Renal cortex interstitium (tissue), 11 donors: ENCODE data around the gene TP73. TPM values are rescaled to one million over a fixed set of nuclear protein-coding genes. Genes with fewer than 3 reads are reported as not detected.

Source experiments
- DNase-seq, 11 donors: peaks; one replicate each; pipeline ENCODE4 v3.0.0-alpha.2; 2013; ENCODE audit warnings: low read depth in 9 of 11, low spot score in 4 of 11; ENCODE audit errors: extremely low read depth in 1 of 11
- polyA plus RNA-seq, 3 donors: library from polyadenylated mRNA; unstranded; fragments of 120-200 nt; gene quantifications; one replicate each; pipeline ENCODE4 v1.2.1, GENCODE V29; 2013; ENCODE audit not compliant: insufficient read length in 3 of 3

TP73 gene
- polyA plus RNA-seq, 3 donors, result 0.37 to 0.73 (median 0.73) TPM

DNA sequence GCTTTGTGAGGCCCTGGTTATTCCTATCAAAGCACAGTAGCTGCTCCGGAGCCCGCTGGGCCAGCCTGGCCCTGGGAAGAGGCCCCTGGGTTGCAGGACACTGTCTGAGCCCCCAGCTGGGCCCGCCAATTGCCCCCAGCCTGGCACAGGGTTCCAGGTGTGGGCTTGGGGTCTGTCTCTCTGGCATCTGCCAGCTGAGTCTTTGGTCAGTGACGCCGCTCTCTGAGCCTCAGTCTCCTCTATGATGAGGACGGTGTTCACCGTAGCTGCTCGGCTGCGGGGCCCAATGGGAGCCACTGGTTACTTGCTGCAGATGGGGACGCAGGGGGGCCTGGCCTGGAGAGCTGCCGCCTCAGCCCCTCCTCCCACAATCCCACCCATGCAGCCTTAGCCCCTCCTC lies 41.0 kb downstream of the TP73 start:
- DNase-seq, result no peak

DNA sequence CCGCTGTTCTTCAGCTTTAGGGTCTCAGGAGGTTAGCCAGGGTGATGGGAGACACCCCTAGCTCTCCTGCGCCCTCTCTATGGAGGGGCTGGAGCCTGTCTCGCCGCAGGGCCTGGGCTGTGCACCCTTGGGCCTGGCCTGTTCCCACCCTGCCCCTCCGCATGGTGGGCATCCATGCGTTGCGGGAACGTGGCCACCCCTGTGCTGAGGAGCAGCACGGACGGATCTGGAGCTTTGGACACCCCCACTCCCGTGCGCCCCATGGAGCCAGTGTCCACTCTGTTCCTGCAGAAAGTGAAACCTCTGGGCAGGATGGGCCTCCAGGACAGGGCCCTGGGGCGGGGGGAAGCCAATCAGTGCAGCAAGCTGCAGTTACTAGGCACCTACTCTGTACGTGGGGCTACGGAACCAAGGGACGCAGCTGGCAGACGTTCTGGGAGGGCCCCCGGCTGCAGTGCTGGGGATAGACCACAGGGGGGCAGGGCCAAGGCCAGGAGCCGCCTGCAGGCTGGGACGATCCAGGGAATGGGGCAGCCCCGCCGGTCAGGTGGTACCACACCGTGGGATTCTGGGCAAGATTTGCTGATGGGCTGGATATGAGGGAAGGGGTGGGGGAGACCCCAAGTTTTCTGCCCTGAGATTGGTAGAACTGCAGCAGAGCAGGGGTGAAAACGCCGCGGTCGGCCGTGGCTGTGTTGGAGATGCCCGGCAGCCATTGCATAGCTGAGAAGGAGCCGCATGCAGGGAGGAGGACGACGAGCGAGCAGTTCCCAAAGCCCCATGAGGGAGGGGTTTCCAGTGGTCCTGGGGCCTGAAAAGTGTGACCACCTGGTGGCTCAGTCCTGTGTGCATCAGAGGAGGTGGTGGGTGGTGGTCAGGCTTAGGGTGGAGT lies 43.3 kb downstream of the TP73 start:
- DNase-seq, result no peak

DNA sequence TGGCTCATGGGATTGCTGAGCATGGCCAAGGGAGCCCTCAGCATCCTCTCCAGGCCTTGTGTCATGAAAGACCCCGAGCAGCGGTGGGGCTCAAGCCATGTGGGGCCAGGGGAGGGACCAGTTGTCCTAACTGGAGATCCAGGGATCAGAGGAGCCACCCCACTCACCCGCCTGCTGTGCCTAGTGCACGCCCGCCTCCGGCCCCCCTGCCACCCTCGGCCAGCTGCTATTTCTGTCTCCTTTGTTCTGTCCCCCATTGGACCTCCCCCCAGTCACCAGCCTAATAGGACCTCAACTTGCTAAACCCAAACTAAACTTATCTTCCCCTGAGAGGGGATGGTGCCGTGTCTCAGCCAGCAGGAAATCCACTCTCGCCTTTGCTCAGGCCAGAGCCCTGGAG lies 44.4 kb downstream of the TP73 start:
- DNase-seq, result no peak

DNA sequence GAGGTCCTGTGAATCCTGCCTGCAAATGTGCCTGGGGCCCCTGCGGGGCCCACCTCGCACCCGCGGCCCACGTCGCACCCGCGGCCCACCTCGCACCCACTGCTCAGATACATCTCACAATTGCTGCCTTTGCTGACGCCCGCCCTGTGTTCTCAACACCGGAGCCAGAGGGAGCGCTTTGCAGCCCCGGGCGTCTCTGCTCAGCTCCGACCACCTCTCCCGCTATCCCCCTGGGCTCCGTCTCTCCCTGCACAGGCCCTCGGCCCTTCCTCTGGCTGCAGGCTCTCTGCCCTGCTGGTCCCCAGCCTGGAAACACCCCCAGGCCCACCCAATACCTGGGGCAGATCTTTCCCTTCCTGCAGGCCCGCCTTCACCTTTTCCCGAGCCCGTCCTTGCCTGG lies 44.8 kb downstream of the TP73 start:
- no peak for DNase-seq

DNA sequence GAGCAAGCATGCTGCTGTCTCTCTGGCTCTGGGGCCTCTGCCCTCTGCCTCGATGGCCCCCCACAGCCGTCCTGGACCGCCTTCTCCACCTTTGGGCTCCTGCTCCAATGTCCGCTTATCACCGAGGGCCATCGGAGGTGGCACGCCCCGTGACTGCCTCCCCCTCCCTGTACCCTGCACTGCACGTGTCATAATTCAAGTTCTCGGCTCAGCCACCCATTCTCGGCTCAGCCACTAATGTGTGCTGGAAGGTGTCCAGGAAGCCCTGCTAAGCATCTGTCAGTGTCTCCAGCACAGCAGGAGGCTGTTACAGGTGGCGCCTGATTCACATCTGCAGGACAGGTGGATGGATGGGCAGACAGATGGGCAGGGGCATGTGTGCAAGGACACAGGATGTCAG lies 45.5 kb downstream of the TP73 start:
- DNase-seq, result no peak

DNA sequence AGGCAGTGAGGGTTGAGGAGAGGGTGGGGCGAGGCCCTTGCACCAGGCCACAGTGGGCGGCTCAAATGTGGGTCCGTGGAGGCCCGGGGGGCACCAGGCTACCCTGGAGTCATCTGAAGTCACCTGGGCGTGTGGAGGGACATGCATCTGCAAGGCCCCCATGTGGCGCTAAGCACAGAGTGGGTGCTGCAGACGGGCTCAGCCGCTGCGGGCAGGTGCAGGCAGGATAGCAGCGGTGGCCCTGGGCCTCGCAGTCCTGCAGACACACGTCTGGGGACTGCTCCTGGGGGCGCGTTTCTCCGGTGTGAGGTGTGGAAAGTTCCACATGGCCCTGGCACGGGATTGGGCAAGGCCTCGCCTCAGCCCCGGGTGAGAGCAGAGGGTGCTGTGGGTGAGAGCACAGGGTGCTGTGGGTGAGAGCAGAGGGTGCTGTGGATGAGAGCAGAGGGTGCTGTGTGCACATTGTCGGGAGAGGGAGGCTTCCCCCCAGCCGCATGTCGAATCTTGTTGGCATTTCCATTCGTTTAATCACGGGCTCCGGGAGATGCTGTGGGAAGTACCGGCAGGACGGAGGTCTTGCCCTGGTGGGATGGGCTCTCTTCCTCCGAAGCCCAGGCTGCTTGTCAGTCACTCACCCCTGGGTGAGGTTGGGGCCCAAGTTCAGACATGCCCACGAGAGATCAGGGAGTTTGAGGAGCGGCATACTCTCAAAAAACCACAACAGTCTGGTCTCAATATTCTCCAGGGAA lies 46.5 kb downstream of the TP73 start:
- no peak for DNase-seq

DNA sequence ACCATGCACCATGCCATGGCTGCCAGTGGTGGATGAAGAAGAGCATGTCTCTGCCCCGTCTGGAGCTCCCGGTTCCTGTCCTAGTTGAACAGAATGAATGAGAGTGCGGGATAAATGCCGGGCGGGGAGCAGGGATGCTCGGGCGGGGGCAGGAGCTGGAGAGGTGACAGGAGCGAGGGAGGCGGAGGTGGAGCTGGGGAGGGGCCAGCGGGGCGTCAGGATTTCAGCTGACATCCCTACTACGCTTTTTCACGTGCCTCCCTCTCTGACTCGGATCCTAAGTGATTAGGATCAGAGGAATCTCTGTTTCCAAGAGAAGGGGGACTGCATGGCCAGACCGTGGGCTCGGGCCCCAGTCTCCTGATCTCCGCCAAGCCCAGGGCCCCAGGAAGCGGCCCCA lies 47.3 kb downstream of the TP73 start:
- no peak for DNase-seq

DNA sequence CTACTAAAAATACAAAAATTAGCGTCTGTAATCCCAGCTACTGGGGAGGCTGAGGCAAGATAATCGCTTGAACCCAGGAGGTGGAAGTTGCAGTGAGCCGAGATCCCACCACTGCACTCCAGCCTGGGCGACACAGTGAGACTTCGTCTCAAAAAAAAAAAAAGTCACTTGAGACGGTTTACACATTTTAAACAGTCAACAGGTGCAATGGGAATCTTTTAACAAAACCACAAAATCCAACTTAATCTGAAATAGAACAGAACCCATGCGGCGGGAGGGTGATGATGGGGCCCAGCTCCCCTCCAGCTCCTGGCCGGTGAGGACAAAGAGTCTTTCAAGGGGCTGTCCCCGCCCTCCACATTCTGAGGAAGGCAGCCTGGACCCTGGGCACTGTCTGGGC lies 48.3 kb downstream of the TP73 start:
- DNase-seq, result no peak

DNA sequence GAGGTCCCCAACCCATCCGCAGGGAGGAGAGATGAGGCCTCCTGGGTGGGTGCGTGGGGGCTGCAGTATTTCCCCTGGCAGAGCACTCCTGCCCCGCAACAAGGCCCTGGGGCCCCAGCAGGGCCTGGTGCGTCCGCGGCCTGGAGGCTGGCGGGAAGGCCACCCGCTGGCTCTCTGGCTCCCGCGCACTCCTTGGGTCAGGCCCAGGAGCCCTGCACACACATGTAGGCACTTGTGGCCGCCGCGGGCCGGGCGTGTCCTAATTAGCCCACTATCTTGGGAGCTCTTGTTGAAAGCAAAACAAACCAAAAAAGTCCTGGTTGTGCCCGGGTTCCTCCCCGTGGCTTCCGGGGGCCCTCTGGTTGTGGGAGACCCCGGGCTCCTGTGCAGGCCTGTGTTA lies 50.2 kb downstream of the TP73 start:
- DNase-seq, result no peak

DNA sequence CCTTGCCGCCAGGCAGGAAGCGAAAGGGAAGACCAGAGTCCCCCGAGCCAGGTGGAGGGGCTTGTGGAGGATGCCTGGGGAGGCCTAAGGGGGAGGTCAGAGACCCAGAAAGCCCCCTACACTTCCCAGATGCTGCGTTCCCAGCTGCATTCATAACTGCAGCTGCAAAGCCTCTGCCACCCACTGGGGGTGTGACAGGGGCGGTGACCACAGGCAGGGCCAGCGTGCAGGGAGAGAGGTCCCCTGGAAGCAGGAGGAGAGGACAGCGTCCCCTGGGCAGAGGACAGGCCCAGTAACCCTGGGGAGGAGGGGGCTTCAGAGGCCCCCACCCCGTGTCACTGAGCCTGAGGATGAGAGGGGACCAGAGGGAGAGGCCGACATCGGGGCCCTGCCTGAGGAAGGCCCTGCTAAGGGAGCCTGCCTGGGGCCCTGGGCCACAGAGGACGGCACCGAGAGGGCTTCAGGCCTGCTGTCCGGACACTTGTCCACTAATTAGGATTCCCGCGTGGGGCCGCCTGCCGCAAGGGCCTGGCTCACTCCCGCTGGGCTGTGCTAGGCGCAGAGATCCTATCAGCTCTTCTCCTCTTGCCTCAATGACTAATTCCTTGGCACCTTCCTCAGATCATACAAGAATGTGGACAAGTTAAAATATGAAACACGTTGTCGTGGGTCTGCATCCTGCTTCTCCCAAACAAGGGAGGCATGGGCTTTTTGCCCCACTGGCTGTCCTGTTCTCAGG lies 50.8 kb downstream of the TP73 start:
- no peak for DNase-seq

DNA sequence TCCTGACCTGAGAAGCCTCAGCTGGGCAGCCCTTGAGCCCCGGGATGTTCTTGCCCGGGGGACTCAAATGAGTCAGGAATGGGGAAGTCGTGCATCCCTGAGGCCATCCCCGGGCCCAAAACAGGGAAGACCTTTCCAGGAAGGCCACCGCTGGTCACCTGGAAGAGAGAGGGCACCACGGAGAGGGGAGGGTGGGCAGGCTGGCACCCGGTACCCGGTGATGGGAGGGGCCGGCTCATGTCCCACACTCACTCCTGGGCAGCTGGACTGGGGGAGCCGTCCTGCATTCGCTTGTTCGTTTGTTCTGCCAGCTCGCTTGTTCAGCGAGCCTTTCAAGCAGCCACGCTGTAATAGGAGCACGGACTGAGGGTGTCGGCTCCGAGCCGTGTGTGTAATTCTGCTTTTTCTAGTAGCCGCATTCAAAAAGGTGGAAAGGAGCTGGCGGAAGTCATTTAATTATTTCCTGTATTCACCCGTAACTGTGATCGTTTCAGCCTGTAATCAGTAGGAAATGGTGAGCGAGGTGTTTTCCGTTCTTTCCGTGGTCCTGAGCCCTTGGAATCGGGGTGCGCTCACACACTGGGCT lies 51.6 kb downstream of the TP73 start:
- DNase-seq, result no peak

DNA sequence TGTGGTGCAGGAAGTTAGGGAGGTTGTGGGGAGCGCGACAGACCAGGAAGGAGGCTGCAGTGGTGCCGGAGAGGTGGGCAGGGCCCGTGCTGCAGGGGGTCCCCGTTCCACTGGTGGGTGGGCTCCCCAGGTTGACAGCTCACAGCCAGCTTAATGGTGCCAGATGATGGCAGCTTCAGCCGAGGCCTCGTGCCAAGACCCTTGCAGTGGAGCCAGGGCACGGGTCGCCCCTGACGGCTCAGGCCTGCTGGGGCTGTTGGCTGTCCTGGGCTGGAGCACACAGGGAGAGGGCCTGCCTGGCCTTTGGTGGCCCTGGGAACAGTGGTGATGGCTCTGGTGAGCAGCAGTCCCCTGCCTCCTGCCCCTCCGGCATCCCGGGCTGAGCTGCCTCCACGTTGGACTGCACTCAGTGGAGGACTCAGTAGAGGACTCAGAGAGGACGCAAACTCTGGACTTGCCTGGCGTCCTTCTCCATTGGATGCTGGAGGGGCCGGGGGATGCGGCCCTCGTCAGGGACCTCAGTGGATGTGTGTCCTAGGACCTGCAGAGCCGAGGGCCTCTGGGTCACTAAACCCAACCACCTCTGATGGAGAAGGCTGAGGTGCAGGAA lies 53.1 kb downstream of the TP73 start:
- no peak for DNase-seq

DNA sequence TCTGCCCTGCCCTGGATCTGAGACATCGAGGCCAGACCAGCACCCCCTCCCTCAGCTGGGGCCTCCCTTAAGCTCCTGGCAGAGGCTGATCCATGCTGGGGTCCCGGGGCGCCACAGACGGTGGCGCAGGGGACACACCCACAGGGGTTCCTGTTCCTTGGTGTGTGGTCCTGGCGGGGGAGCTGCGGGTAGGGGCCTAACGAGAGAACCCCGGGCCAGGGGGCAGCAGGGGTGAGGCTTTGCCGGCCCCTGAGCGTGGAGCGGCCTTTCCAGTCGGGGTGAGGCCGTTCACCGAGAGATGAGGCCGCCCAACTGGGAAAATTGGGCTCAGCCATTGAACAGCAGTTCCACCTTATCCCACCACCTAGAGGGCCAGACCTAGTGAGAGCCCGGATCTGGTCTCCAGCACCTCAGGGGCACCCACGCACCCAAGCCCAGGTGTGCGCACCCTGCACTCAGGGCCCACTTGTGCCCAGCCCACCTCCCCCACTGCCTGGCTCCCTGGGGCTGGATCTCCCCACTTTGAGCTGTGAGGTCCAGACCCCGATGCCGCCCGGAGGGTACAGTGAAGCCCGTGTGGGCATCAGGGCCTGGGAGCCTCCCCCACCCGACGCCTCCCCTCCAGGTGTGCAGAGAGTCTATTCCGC lies 54.5 kb downstream of the TP73 start:
- no peak for DNase-seq

DNA sequence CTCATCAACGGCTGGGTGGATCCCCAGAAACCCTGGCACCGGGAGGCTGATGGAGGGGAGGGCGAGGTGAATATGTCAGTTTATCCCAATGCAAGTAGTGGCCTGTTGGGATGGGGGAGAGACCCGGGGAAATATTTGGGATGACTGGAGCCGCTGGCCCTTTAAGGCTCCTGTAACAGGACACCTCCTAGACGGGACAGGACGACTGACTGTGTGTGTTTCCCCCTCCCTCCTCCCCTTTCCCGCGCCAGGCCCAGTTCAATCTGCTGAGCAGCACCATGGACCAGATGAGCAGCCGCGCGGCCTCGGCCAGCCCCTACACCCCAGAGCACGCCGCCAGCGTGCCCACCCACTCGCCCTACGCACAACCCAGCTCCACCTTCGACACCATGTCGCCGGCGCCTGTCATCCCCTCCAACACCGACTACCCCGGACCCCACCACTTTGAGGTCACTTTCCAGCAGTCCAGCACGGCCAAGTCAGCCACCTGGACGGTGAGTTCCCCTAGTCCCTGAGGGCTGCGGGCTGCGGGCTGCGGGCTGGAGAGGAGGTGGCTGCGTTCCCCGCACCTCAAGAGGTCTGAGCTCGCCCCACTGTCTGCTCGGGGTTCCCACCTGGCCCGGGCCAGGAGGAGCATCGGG lies 55.1 kb downstream of the TP73 start:
- DNase-seq, result no peak

DNA sequence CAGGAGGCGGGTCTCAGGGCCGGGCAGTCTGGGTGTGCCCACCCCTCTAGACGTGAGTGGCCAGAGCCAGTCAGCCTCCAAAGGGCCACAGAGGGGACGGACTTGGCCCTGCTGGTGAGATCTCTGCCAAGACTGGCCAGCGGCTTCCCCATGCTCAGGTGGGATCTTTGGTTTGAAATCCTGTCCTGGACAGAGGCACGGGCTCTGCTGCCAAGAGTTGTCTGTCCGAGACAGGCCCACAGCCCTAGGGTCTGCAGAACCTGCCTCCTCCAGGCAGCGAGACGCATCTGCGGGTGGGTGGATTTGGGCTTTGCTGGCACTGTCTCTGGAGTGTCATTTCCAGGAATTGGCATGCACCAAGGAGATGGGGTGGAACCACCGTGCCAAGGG lies 55.6 kb downstream of the TP73 start:
- no peak for DNase-seq

DNA sequence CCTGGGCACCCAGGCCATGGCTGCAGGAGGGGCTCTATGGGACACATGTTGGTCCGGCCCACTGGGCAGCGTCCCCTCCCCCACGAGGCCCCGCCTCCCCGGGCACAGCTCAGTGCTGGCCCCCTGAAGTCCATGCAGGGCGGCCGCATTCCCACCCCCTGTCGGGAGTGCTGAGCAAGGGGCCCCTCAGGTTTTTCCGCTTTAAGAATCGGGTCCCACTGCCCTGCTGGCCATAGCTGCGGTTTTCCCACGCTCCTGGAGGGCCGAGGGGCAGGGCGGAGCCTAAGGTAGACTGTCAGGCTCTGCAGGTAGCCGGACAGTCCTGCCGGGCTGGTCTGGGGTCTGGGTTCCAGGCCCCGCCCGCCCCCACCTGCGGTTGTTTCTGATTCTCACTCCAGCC lies 56.5 kb downstream of the TP73 start:
- DNase-seq, result no peak

DNA sequence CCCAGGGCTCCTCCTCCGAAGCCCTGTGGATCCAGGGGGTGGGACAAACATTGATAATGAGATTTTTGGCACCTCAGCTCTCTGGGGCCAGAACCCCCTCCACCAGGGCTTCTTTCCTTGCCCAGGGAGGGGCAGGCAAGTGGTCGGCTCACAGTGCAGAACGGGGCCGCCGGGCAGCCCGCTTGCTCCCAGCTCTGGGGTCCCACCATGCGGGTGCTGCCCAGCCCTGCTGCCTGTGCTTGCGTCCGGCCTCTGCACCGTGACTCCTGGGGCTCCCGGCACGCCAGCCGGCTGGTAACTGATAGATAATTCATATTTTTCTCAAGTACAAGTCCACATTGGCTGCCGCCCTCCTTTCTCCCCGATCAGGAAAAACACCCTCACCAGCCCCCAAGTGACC lies 57.9 kb downstream of the TP73 start:
- DNase-seq, result no peak

DNA sequence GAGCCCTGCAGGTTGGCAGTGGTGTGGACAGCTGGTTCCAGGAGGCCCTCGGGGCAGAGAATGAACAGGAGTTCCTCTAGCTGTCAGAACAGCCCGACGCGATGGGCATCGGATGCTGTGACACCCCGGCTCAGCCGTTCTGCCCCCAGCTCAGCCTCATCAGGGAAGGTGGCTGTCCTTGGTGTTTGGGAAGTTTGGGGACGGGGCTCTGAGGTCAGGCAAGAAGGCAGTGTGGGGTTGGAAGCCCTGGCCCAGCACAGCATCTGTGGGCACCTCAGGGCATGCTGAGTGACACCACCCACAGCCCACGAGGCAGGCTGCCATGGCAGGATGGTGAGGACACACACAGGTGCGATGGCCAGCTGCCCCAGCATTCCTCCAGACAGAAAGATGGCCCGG lies 59.1 kb downstream of the TP73 start:
- no peak for DNase-seq
